Gastroesophageal sphincter (tissue), 3 donors: ENCODE measurements around the gene STAT5A.

ENCODE experiments used
- EP300 ChIP-seq: sonication (generic); formaldehyde crosslinking; IDR thresholded peaks from one replicate; pipeline ENCODE4 v1.6.1; 2017; ENCODE audit warnings: antibody characterized with exemption, mild to moderate bottlenecking
- POLR2A ChIP-seq, 2 donors: fragments of 450-650 bp; IDR thresholded peaks; one replicate each; pipeline ENCODE4 v1.6.1; 2017; ENCODE audit warnings: antibody characterized with exemption in 2 of 2, mild to moderate bottlenecking in 2 of 2, moderate library complexity in 1 of 2
- POLR2AphosphoS5 ChIP-seq: sonication (generic); formaldehyde crosslinking; IDR thresholded peaks from one replicate; pipeline ENCODE4 v1.6.1; 2017; ENCODE audit warnings: antibody characterized with exemption
- TF ChIP-seq, protein P1 (sequence below), 4 experiments: fragments of 200-600 bp in 2 of 4; fragments of 450-650 bp in 2 of 4; sonication (generic) in 1 of 4; IDR thresholded peaks; one replicate each; pipeline ENCODE4 v1.5.1; 2017 to 2019; ENCODE audit warnings: antibody characterized with exemption in 4 of 4, mild to moderate bottlenecking in 2 of 4, moderate library complexity in 2 of 4

DNA sequence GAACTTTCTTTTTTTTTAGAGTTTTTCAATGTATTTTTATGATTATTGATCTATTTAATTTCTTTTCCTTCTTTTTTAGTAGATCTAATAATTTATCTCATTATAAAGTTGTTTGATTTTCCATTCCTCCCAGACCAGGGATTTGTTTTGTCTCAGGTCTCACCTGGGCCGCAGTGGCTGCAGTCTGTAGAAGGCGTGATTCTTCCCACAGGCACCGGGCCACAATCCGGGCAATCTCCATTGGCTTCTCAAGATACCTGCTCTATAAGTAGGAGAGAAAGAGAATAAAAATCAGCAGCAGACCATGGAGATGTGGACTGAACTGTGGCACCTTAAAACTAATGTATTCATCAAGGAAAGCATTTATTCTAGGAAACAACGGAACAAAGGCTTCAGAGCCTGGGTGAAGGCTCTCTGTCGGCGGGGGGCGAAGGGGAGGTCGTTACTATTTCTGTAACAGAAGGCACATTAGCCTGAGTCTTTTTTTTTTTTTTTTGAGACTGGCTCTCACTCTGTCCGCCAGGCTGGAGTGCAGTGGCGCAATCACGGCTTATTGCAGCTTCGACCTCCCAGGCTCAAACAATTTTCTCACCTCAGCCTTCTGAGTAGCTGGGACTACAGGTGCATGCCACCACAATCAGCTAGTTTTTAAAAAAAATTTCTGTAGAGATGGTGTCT lies 57.2 kb downstream of the STAT5A start:
- TF ChIP-seq POLR2A (IDR thresholded peaks at IDR 0.05) (no peak), EP300 (no peak), POLR2AphosphoS5 (no peak)
- TF ChIP-seq, protein P1, sequence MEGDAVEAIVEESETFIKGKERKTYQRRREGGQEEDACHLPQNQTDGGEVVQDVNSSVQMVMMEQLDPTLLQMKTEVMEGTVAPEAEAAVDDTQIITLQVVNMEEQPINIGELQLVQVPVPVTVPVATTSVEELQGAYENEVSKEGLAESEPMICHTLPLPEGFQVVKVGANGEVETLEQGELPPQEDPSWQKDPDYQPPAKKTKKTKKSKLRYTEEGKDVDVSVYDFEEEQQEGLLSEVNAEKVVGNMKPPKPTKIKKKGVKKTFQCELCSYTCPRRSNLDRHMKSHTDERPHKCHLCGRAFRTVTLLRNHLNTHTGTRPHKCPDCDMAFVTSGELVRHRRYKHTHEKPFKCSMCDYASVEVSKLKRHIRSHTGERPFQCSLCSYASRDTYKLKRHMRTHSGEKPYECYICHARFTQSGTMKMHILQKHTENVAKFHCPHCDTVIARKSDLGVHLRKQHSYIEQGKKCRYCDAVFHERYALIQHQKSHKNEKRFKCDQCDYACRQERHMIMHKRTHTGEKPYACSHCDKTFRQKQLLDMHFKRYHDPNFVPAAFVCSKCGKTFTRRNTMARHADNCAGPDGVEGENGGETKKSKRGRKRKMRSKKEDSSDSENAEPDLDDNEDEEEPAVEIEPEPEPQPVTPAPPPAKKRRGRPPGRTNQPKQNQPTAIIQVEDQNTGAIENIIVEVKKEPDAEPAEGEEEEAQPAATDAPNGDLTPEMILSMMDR (IDR thresholded peaks at IDR 0.05): no peak
